CD14-positive monocyte (primary cell): ENCODE measurements around the gene NRXN3. TPM values are rescaled to one million over a fixed set of nuclear protein-coding genes. Genes with fewer than 3 reads are reported as not detected.

Source experiments
- DNase-seq, 3 donors: peaks; one replicate each; pipeline ENCODE4 v3.0.0-alpha.2; 2011 to 2022
- H2AFZ ChIP-seq: 2 replicates; pipeline ENCODE4 v1.6.0; 2012; ENCODE audit warnings: mild to moderate bottlenecking, low read depth, low read length, inconsistent platforms; ENCODE audit not compliant: insufficient read depth, poor library complexity, severe bottlenecking
- H3K27ac ChIP-seq, 2 donors: 1 replicate in 1 of 2; 2 replicates in 1 of 2; pipeline ENCODE4 v1.5.1; 2012 to 2013; ENCODE audit warnings: low read length in 2 of 2, control low read depth in 1 of 2, inconsistent platforms in 1 of 2, low read depth in 1 of 2, mild to moderate bottlenecking in 1 of 2
- H3K27me3 ChIP-seq, 2 donors: one replicate each; pipeline versions ENCODE4 v1.6.0 to v1.6.1; 2011 to 2013; ENCODE audit warnings: low read length in 2 of 2; ENCODE audit not compliant: control insufficient read depth in 2 of 2, insufficient read depth in 2 of 2
- H3K36me3 ChIP-seq, 2 donors: replicated peaks in 1 of 2; 1 replicate in 1 of 2; 2 replicates in 1 of 2; pipeline versions ENCODE4 v1.5.1 to v1.6.1; 2012 to 2013; ENCODE audit warnings: low read length in 2 of 2, control low read depth in 1 of 2, inconsistent platforms in 1 of 2, mild to moderate bottlenecking in 1 of 2; ENCODE audit not compliant: insufficient read depth in 2 of 2, control insufficient read depth in 1 of 2
- H3K4me1 ChIP-seq, 2 donors: 1 replicate in 1 of 2; 2 replicates in 1 of 2; pipeline versions ENCODE4 v1.5.1 to v1.6.1; 2012 to 2013; ENCODE audit warnings: low read length in 2 of 2, control low read depth in 1 of 2, inconsistent platforms in 1 of 2, mild to moderate bottlenecking in 1 of 2, moderate library complexity in 1 of 2; ENCODE audit not compliant: insufficient read depth in 2 of 2, control insufficient read depth in 1 of 2
- H3K4me2 ChIP-seq: replicated peaks from 2 replicates; pipeline ENCODE3; 2012; ENCODE audit warnings: low read length, moderate library complexity, mild to moderate bottlenecking; ENCODE audit not compliant: poor library complexity, severe bottlenecking; ENCODE audit errors: extremely low read depth
- H3K4me3 ChIP-seq, 3 experiments: fragments of 200-600 bp in 1 of 3; sonication (generic) in 1 of 3; replicated peaks in 1 of 3; 1 replicate in 2 of 3; 2 replicates in 1 of 3; pipeline ENCODE4 v1.5.1; 2011 to 2013; ENCODE audit warnings: low read length in 3 of 3, mild to moderate bottlenecking in 3 of 3, control low read depth in 2 of 3, low read depth in 2 of 3, inconsistent platforms in 1 of 3, moderate library complexity in 1 of 3
- H3K79me2 ChIP-seq: 2 replicates; pipeline ENCODE4 v1.6.0; 2012; ENCODE audit warnings: mild to moderate bottlenecking, control low read depth, inconsistent platforms, low read length, moderate library complexity; ENCODE audit not compliant: insufficient read depth
- H3K9ac ChIP-seq: 2 replicates; pipeline ENCODE4 v1.6.0; 2017; ENCODE audit warnings: low read length, mild to moderate bottlenecking; ENCODE audit not compliant: insufficient read depth, poor library complexity, severe bottlenecking
- H3K9me3 ChIP-seq, 2 donors: replicated peaks in 1 of 2; 1 replicate in 1 of 2; 2 replicates in 1 of 2; pipeline versions ENCODE4 v1.5.1 to v1.6.1; 2012 to 2013; ENCODE audit warnings: low read length in 2 of 2, control low read depth in 1 of 2; ENCODE audit not compliant: control insufficient read depth in 1 of 2, insufficient read depth in 1 of 2
- H4K20me1 ChIP-seq: 2 replicates; pipeline ENCODE4 v1.6.0; 2012; ENCODE audit warnings: mild to moderate bottlenecking, low read length, control low read depth, moderate library complexity; ENCODE audit not compliant: insufficient read depth
- H3K27ac Mint-ChIP-seq, 7 donors: one replicate each; pipeline ENCODE4 v1.8.0; 2020; ENCODE audit warnings: mild to moderate bottlenecking in 7 of 7, mixed read lengths in 7 of 7, moderate library complexity in 6 of 7, inconsistent platforms in 2 of 7
- H3K27me3 Mint-ChIP-seq, 3 donors: one replicate each; pipeline ENCODE4 v1.8.0; 2021 to 2022; ENCODE audit warnings: low read depth in 3 of 3, mild to moderate bottlenecking in 3 of 3, mixed read lengths in 3 of 3, moderate library complexity in 3 of 3, inconsistent platforms in 1 of 3
- H3K36me3 Mint-ChIP-seq, 2 donors: one replicate each; pipeline ENCODE4 v1.8.0; 2020; ENCODE audit warnings: mixed read lengths in 2 of 2, inconsistent platforms in 1 of 2, mild to moderate bottlenecking in 1 of 2
- H3K4me1 Mint-ChIP-seq: one replicate; pipeline ENCODE4 v1.8.0; 2020; ENCODE audit warnings: mild to moderate bottlenecking, mixed read lengths
- H3K4me3 Mint-ChIP-seq, 2 donors: one replicate each; pipeline ENCODE4 v1.8.0; 2020; ENCODE audit warnings: mild to moderate bottlenecking in 2 of 2, mixed read lengths in 2 of 2, moderate library complexity in 1 of 2
- H3K9me3 Mint-ChIP-seq, 7 donors: one replicate each; pipeline ENCODE4 v1.8.0; 2020 to 2022; ENCODE audit warnings: mixed read lengths in 7 of 7, mild to moderate bottlenecking in 6 of 7, moderate library complexity in 6 of 7, inconsistent platforms in 2 of 7
- CTCF ChIP-seq: fragments of 200-600 bp; IDR thresholded peaks from one replicate; pipeline ENCODE4 v1.8.0; 2022; ENCODE audit warnings: antibody characterized with exemption, mild to moderate bottlenecking
- WGBS: methylation state at CpG from one replicate; pipeline ENCODE4 v1.1.5; 2013; ENCODE audit warnings: missing lambda C conversion rate; ENCODE audit not compliant: insufficient coverage; 5-methylcytosine and 5-hydroxymethylcytosine counted together
- intact Hi-C, 2 donors: fragments of 100-400 bp; cut with micrococcal nuclease; formaldehyde crosslinking; loops; one replicate each; pipeline versions ENCODE4 v1.15.0 to v1.15.1; 2023
- polyA plus RNA-seq, 3 donors: library from polyadenylated mRNA; depleted of rRNA in 1 of 3; unstranded in 2 of 3; stranded (reverse) in 1 of 3; fragments of 300-500 nt in 2 of 3; fragments of >200 nt in 1 of 3; fragmentation: Illumina TruSeq in 2 of 3; gene quantifications; 1 replicate in 2 of 3; 2 replicates in 1 of 3; pipeline ENCODE4 v1.2.3, GENCODE V29; 2012 to 2021

The NRXN3 gene
- polyA plus RNA-seq, 3 donors, result not detected

- Mint-ChIP-seq H3K36me3 (no peaks in the 10 kb centered on the region), H3K4me1 (no peaks in the 10 kb centered on the region), H3K27me3 (no peaks in the 10 kb centered on the region), H3K4me3 (no peak overlapping the region), H3K27ac (no peak overlapping the region), H3K9me3 (peaks cover 0 to 4% (median 2%) of the 10 kb centered on the region in 7 donors)
- intact Hi-C loops, result no loop called here
- Histone ChIP-seq H3K4me3 (no peak overlapping the region), H2AFZ (no peak overlapping the region), H3K36me3 (no peaks in the 10 kb centered on the region), H3K79me2 (no peaks in the 10 kb centered on the region), H4K20me1 (no peaks in the 10 kb centered on the region), H3K27me3 (no peaks in the 10 kb centered on the region), H3K9me3 (no peaks in the 10 kb centered on the region), H3K4me1 (no peaks in the 10 kb centered on the region), H3K9ac (no peak overlapping the region), H3K27ac (no peak overlapping the region), H3K4me2 (no peak overlapping the region)
- TF ChIP-seq CTCF, result no peak
- 91% methylated on average over 4 of the region's 5 CpGs for WGBS
- no peak for DNase-seq
Observed at GRCh38 chr14:79601579-79601978, 1431.4 kb downstream of the NRXN3 start.

- Histone ChIP-seq H3K4me1 (no peaks in the 10 kb centered on the region), H3K79me2 (no peaks in the 10 kb centered on the region), H3K27me3 (no peaks in the 10 kb centered on the region), H3K4me3 (no peak overlapping the region), H3K9me3 (no peaks in the 10 kb centered on the region), H3K4me2 (no peak overlapping the region), H4K20me1 (no peaks in the 10 kb centered on the region), H3K27ac (no peak overlapping the region), H3K36me3 (no peaks in the 10 kb centered on the region), H3K9ac (no peak overlapping the region), H2AFZ (no peak overlapping the region)
- no peak for DNase-seq
- WGBS, result no CpG with 5 or more reads among the region's 1 CpG
- no peak overlapping the region for H3K4me3 Mint-ChIP-seq
- H3K36me3 Mint-ChIP-seq, result no peaks in the 10 kb centered on the region
- H3K27me3 Mint-ChIP-seq, result no peaks in the 10 kb centered on the region
- peaks cover 0 to 4% (median 2%) of the 10 kb centered on the region in 7 donors for H3K9me3 Mint-ChIP-seq
- no peak for TF ChIP-seq CTCF
- H3K4me1 Mint-ChIP-seq, result no peaks in the 10 kb centered on the region
- no peak overlapping the region for H3K27ac Mint-ChIP-seq
- intact Hi-C loops, result no loop called here
Observed at GRCh38 chr14:79602045-79602444, 1431.9 kb downstream of the NRXN3 start.
